B cell (primary cell): Measurements from ENCODE around the gene OR5B3. TPM values are rescaled to one million over a fixed set of nuclear protein-coding genes. Genes with fewer than 3 reads are reported as not detected.

Experiments
- ATAC-seq: fragments of 200-7000 bp; cut with Tn5 transposase; one replicate; pipeline ENCODE4 v1.10.0; 2021; ENCODE audit warnings: low read depth, mild to moderate bottlenecking, moderate number of reproducible peaks, moderate library complexity
- CTCF ChIA-PET: fragments of 350-600 bp; sonication (Branson Sonifier 250); formaldehyde crosslinking; loops from one replicate; lab custom pipeline; 2021; ENCODE audit warnings: antibody characterized with exemption, inconsistent platforms; lab: Charles Lee
- POLR2A ChIA-PET: fragments of 350-600 bp; sonication (Branson Sonifier 250); formaldehyde crosslinking; loops from one replicate; lab custom pipeline; 2021; ENCODE audit warnings: antibody characterized with exemption; lab: Charles Lee
- DNase-seq: peaks from one replicate; pipeline ENCODE4 v3.0.0; 2013
- H2AFZ ChIP-seq: 2 replicates; pipeline ENCODE4 v1.6.1; 2012; ENCODE audit warnings: mild to moderate bottlenecking, low read depth, low read length; ENCODE audit not compliant: insufficient read depth, poor library complexity, severe bottlenecking
- H3K27ac ChIP-seq, 2 donors: 1 replicate in 1 of 2; 2 replicates in 1 of 2; pipeline ENCODE4 v1.5.1; 2012 to 2013; ENCODE audit warnings: low read length in 2 of 2, mild to moderate bottlenecking in 2 of 2, moderate library complexity in 1 of 2
- H3K27me3 ChIP-seq, 4 experiments: fragments of 200-600 bp in 1 of 4; sonication (generic) in 1 of 4; replicated peaks in 1 of 4; 1 replicate in 2 of 4; 2 replicates in 2 of 4; pipeline versions ENCODE4 v1.6.1 to v1.7.0; 2013 to 2016; ENCODE audit warnings: low read length in 3 of 4, mild to moderate bottlenecking in 2 of 4, mixed read lengths in 1 of 4, moderate library complexity in 1 of 4; ENCODE audit not compliant: insufficient read depth in 4 of 4, control insufficient read depth in 3 of 4; ENCODE audit errors: control extremely low read depth in 1 of 4
- H3K36me3 ChIP-seq, 2 experiments: replicated peaks in 1 of 2; 1 replicate in 1 of 2; 2 replicates in 1 of 2; pipeline versions ENCODE4 v1.6.1 to v1.7.1; 2013; ENCODE audit warnings: low read length in 1 of 2; ENCODE audit not compliant: insufficient read depth in 2 of 2, control insufficient read depth in 1 of 2; ENCODE audit errors: control extremely low read depth in 1 of 2, extremely low read depth in 1 of 2
- H3K4me1 ChIP-seq, 2 donors: fragments of 200-600 bp in 1 of 2; sonication (generic) in 1 of 2; 1 replicate in 1 of 2; 2 replicates in 1 of 2; pipeline versions ENCODE4 v1.5.1 to v1.6.1; 2013 to 2017; ENCODE audit warnings: low read length in 2 of 2; ENCODE audit not compliant: control insufficient read depth in 2 of 2, insufficient read depth in 2 of 2
- H3K4me2 ChIP-seq: replicated peaks from 2 replicates; pipeline ENCODE3; 2012; ENCODE audit warnings: mild to moderate bottlenecking, low read depth, low read length; ENCODE audit not compliant: poor library complexity, severe bottlenecking
- H3K4me3 ChIP-seq, 5 experiments: fragments of 200-600 bp in 1 of 5; sonication (generic) in 1 of 5; 1 replicate in 3 of 5; 2 replicates in 2 of 5; pipeline versions ENCODE4 v1.5.1 to v1.7.0; 2011 to 2016; ENCODE audit warnings: low read length in 4 of 5, mild to moderate bottlenecking in 4 of 5, low read depth in 2 of 5, control low read depth in 1 of 5, moderate library complexity in 1 of 5; ENCODE audit not compliant: insufficient read depth in 1 of 5; ENCODE audit errors: control extremely low read depth in 1 of 5, extremely low read depth in 1 of 5
- H3K79me2 ChIP-seq: fragments of 200-600 bp; sonication (generic); one replicate; pipeline ENCODE4 v1.6.0; 2016; ENCODE audit warnings: low read length; ENCODE audit not compliant: control insufficient read depth, insufficient read depth
- H3K9ac ChIP-seq: fragments of 200-600 bp; sonication (generic); 2 replicates; pipeline ENCODE4 v1.6.1; 2017; ENCODE audit warnings: mild to moderate bottlenecking, low read length, moderate library complexity
- H3K9me3 ChIP-seq, 3 donors: one replicate each; pipeline versions ENCODE4 v1.6.1 to v1.7.1; 2013; ENCODE audit warnings: low read length in 2 of 3; ENCODE audit not compliant: control insufficient read depth in 2 of 3, insufficient read depth in 1 of 3; ENCODE audit errors: control extremely low read depth in 1 of 3
- H4K20me1 ChIP-seq: 2 replicates; pipeline ENCODE4 v1.6.0; 2012; ENCODE audit warnings: mild to moderate bottlenecking, low read length; ENCODE audit not compliant: insufficient read depth, control insufficient read depth, poor library complexity, severe bottlenecking
- H3K27ac Mint-ChIP-seq: one replicate; pipeline ENCODE4 v1.8.0; 2021; ENCODE audit warnings: mixed read lengths
- H3K27me3 Mint-ChIP-seq: one replicate; pipeline ENCODE4 v1.8.0; 2021; ENCODE audit warnings: mixed read lengths
- H3K4me1 Mint-ChIP-seq: one replicate; pipeline ENCODE4 v1.8.0; 2021; ENCODE audit warnings: mixed read lengths
- H3K4me3 Mint-ChIP-seq: one replicate; pipeline ENCODE4 v1.8.0; 2021; ENCODE audit warnings: mixed read lengths
- H3K9me3 Mint-ChIP-seq: one replicate; pipeline ENCODE4 v1.8.0; 2022; ENCODE audit warnings: mixed read lengths; ENCODE audit not compliant: insufficient read depth
- EZH2 ChIP-seq: IDR thresholded peaks from 2 replicates; pipeline ENCODE4 v1.6.1; 2012; ENCODE audit warnings: borderline replicate concordance, low read depth, mild to moderate bottlenecking, moderate library complexity, low read length; ENCODE audit not compliant: insufficient read depth, poor library complexity, severe bottlenecking
- WGBS: methylation state at CpG from one replicate; pipeline ENCODE4 v1.1.5; 2013; ENCODE audit warnings: missing lambda C conversion rate; ENCODE audit not compliant: insufficient coverage; 5-methylcytosine and 5-hydroxymethylcytosine counted together
- intact Hi-C: fragments of 100-400 bp; cut with micrococcal nuclease; formaldehyde crosslinking; loops from one replicate; pipeline ENCODE4 v1.10.0; 2022
- polyA plus RNA-seq: library from polyadenylated mRNA; depleted of rRNA; stranded (reverse); fragments of >200 nt; gene quantifications from 2 replicates; pipeline ENCODE4 v1.2.3, GENCODE V29; 2012
- total RNA-seq, 2 donors: library from RNA; stranded (reverse); fragments of 120-200 nt in 1 of 2; gene quantifications; 1 replicate in 1 of 2; 2 replicates in 1 of 2; pipeline versions ENCODE4 v1.2.3 to v1.2.4, GENCODE V29; 2013 to 2022
- TF ChIP-seq, protein P1 (sequence below): fragments of 200-600 bp; IDR thresholded peaks from one replicate; pipeline ENCODE4 v1.8.0; 2022; ENCODE audit warnings: antibody characterized with exemption, mild to moderate bottlenecking

The OR5B3 gene
- total and polyA plus RNA-seq, 2 donors (not counting 1 experiment from before 2014, with no cell fraction given), result not detected

GRCh38 chr11:58446294-58446693, 39.6 kb upstream of the OR5B3 start:
- ChIA-PET POLR2A (no interaction called here), CTCF (interaction anchor here (0.6 kb wide), 1 partner anchor 1356 kb away, joined by 3 read pairs; no protein-coding TSS in a partner anchor)
- Histone ChIP-seq H4K20me1 (no peaks in the 10 kb centered on the region), H3K9me3 (peaks cover 0 to 18% (median 0%) of the 10 kb centered on the region in 3 donors), H3K36me3 (no peaks in the 10 kb centered on the region), H2AFZ (no peak overlapping the region), H3K27me3 (no peaks in the 10 kb centered on the region), H3K9ac (no peak overlapping the region), H3K79me2 (no peaks in the 10 kb centered on the region), H3K4me1 (no peaks in the 10 kb centered on the region), H3K4me3 (no peak overlapping the region), H3K4me2 (no peak overlapping the region), H3K27ac (no peak overlapping the region)
- peaks cover 34% of the 10 kb centered on the region for H3K27me3 Mint-ChIP-seq
- H3K9me3 Mint-ChIP-seq, result peaks cover 6% of the 10 kb centered on the region
- DNase-seq (no peak), ATAC-seq (no peak)
- no peak overlapping the region for H3K27ac Mint-ChIP-seq
- intact Hi-C loops, result no loop called here
- H3K4me1 Mint-ChIP-seq, result no peaks in the 10 kb centered on the region
- H3K4me3 Mint-ChIP-seq, result no peak overlapping the region
- 90% methylated on average over 2 of the region's 6 CpGs for WGBS
- TF ChIP-seq, protein P1, sequence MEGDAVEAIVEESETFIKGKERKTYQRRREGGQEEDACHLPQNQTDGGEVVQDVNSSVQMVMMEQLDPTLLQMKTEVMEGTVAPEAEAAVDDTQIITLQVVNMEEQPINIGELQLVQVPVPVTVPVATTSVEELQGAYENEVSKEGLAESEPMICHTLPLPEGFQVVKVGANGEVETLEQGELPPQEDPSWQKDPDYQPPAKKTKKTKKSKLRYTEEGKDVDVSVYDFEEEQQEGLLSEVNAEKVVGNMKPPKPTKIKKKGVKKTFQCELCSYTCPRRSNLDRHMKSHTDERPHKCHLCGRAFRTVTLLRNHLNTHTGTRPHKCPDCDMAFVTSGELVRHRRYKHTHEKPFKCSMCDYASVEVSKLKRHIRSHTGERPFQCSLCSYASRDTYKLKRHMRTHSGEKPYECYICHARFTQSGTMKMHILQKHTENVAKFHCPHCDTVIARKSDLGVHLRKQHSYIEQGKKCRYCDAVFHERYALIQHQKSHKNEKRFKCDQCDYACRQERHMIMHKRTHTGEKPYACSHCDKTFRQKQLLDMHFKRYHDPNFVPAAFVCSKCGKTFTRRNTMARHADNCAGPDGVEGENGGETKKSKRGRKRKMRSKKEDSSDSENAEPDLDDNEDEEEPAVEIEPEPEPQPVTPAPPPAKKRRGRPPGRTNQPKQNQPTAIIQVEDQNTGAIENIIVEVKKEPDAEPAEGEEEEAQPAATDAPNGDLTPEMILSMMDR, result no peak
- no peak for TF ChIP-seq EZH2

DNA sequence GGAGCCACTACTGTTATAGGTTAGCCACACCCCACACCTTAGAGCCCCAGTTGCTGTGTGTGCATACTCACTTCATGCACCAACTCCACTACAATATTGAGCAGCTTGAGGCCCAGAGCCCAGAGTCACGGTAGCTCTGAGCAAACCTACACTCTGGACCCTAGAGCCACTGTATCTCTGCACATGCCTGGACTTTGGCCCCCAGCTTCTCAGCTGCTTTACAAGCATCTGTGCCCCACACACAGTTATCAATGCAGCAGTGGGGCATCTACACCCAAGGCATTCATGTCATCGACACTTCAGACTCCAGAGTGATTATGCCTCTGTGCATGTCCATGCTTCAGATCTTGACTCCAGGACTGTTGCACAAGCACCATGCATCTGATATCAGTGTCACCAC, 37.6 kb upstream of the OR5B3 start:
- intact Hi-C loops, result no loop called here
- Histone ChIP-seq H3K4me2 (no peak overlapping the region), H3K36me3 (no peaks in the 10 kb centered on the region), H3K9ac (no peak overlapping the region), H3K79me2 (no peaks in the 10 kb centered on the region), H3K27me3 (peaks cover 0 to 6% (median 0%) of the 10 kb centered on the region in 4 experiments), H3K27ac (no peak overlapping the region), H3K9me3 (peaks cover 0 to 18% (median 0%) of the 10 kb centered on the region in 3 donors), H3K4me3 (no peak overlapping the region), H3K4me1 (no peaks in the 10 kb centered on the region), H4K20me1 (no peaks in the 10 kb centered on the region), H2AFZ (no peak overlapping the region)
- CTCF ChIA-PET, result no interaction called here
- Mint-ChIP-seq H3K27ac (no peak overlapping the region), H3K4me1 (no peaks in the 10 kb centered on the region), H3K9me3 (peaks cover 6% of the 10 kb centered on the region), H3K27me3 (peaks cover 40% of the 10 kb centered on the region), H3K4me3 (no peak overlapping the region)
- DNase-seq (no peak), ATAC-seq (no peak)
- TF ChIP-seq, protein P1, result no peak
- TF ChIP-seq EZH2, result no peak
- 83% methylated on average over 2 of the region's 2 CpGs for WGBS
- POLR2A ChIA-PET, result no interaction called here
